ENCODE data around the gene ABL1. TPM values are rescaled to one million over a fixed set of nuclear protein-coding genes. Genes with fewer than 3 reads are reported as not detected.
A peak's percentile ranks its signal among the peaks of the same experiment; 100 is the strongest.
"Not testable (repeated sequence)": the region's sequence is repeated elsewhere in the genome, so short reads cannot be mapped to it uniquely, and the experiment has no call there.

The ABL1 gene
- total and polyA plus RNA-seq, 3 experiments from 2014 or later: 16.3 to 39.3 (median 38.8) TPM

DNA sequence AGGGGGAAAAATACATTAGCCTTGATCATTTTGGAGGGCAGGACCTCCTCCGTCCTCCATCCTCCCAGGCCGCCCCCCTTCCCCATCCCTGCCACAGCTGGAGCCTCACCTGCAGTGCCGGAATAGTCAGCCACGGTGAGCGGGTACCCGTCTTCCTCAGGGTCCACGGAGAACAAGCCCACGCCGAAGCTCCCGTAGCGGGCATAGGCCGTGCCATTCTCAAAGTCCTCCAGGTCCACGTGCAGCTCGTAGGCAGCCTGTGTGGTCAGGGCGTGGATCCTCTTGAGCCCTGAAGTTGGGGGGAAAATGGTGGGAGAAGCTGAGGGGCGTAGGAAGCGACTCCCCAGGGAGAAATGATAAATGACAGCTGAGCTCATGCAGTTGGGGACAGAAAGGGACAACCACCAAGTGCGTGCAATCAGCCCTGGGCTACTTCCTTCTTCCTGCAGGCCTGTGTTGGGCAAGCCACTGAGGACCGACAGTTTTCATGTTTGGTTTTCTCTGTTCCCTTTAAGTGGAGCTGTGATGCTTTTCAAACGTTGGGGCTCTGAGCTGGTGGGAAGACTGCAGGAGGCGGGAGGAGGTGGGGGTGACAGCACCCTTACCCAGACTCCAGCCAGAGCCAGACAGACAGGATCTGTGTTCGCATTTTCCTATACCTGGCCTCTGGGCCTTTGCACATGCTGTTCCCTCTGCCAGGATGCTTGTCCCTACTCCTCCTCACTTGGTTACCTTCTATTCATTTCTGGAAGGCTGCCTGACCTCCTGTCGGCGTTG lies 70.3 kb downstream of the ABL1 start:
- peaks cover 1 to 5% of the 10 kb centered on the region in 2 donors for H3K27me3 Mint-ChIP-seq
- DNase-seq: no peak
- H3K36me3 ChIP-seq (ENCODE audit: insufficient read depth, low read length): no peaks in the 10 kb centered on the region
- H3K9me3 ChIP-seq (ENCODE audit: low read length): no peaks in the 10 kb centered on the region
- no peak overlapping the region for H3K4me3 ChIP-seq (ENCODE audit: low read length)
- no peaks in the 10 kb centered on the region for H3K4me1 ChIP-seq (ENCODE audit: insufficient read depth, low read length)
- no peak overlapping the region for H3K27ac Mint-ChIP-seq
- ChIA-PET POLR2A (no interaction called here), CTCF (no interaction called here)
- peaks cover 58% of the 10 kb centered on the region for H3K27me3 ChIP-seq (ENCODE audit: insufficient read depth, low read length, poor library complexity, severe bottlenecking)
- H3K4me1 Mint-ChIP-seq: no peaks in the 10 kb centered on the region
- H3K4me3 Mint-ChIP-seq: no peak overlapping the region
- H3K27ac ChIP-seq (ENCODE audit: low read depth, low read length): no peak overlapping the region
- H3K36me3 Mint-ChIP-seq: no peaks in the 10 kb centered on the region
- H3K9me3 Mint-ChIP-seq: no peaks in the 10 kb centered on the region

DNA sequence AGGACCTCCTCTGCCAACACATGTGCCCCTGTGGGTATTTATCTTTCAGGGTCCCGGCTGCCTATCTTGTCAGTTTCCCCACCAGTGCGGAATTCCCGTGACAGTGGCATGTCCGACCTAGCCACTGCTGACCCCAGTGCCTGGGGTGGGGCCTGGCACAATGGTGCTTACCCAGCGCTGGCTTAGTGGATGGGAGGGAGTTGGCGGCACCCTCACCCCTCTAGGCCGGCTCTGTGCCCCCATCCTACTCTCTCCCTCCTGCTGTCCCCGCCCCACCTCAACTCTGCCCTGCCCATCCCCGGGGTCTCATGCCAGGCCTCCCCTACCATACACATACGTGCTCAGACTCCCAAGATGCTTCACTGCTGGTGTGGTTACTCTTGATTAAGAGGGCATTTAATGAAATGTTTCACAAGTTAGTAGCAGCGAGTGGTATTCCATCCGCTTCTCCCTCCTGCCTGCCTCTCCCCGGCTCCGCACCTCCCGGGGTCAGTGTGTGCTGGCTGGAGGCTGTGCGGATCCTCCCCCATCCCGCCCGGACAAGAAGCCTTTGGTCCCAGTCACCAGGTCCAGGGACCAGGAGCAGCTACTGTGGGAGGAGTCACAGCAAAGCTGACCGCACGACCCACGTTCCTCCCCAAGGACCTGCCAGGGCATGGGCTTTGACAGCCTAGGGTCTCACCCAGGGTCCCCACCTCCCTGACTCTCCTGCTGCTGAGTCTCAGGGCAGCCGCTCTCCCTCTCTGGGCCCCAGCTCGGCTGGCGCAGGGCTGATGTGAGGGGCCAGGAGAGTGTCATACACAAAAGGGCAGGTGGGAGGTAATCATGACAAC lies 71.1 kb downstream of the ABL1 start:
- H3K27me3 Mint-ChIP-seq: peaks cover 1 to 8% of the 10 kb centered on the region in 2 donors
- ChIA-PET CTCF (no interaction called here), POLR2A (no interaction called here)
- Histone ChIP-seq H3K27ac (ENCODE audit: low read depth, low read length) (no peak overlapping the region), H3K36me3 (ENCODE audit: insufficient read depth, low read length) (no peaks in the 10 kb centered on the region), H3K4me3 (ENCODE audit: low read length) (no peak overlapping the region), H3K9me3 (ENCODE audit: low read length) (no peaks in the 10 kb centered on the region), H3K4me1 (ENCODE audit: insufficient read depth, low read length) (no peaks in the 10 kb centered on the region), H3K27me3 (ENCODE audit: insufficient read depth, low read length, poor library complexity, severe bottlenecking) (peaks cover 50% of the 10 kb centered on the region)
- H3K36me3 Mint-ChIP-seq: no peaks in the 10 kb centered on the region
- H3K9me3 Mint-ChIP-seq: no peaks in the 10 kb centered on the region
- no peak overlapping the region for H3K27ac Mint-ChIP-seq
- DNase-seq: no peak
- peaks cover 0 to 3% (median 2%) of the 10 kb centered on the region in 3 donors for H3K4me1 Mint-ChIP-seq
- H3K4me3 Mint-ChIP-seq: no peak overlapping the region

GRCh38 chr9:130906735-130907416 lies 71.8 kb downstream of the ABL1 start:
- Mint-ChIP-seq H3K27ac (no peak overlapping the region), H3K27me3 (peaks cover 1 to 8% of the 10 kb centered on the region in 2 donors), H3K36me3 (no peaks in the 10 kb centered on the region), H3K9me3 (no peaks in the 10 kb centered on the region), H3K4me1 (peaks cover 0 to 3% (median 2%) of the 10 kb centered on the region in 3 donors), H3K4me3 (no peak overlapping the region)
- H3K4me1 ChIP-seq (ENCODE audit: insufficient read depth, low read length): no peaks in the 10 kb centered on the region
- no peak for DNase-seq
- no peaks in the 10 kb centered on the region for H3K9me3 ChIP-seq (ENCODE audit: low read length)
- ChIA-PET POLR2A (no interaction called here), CTCF (no interaction called here)
- no peak overlapping the region for H3K27ac ChIP-seq (ENCODE audit: low read depth, low read length)
- no peaks in the 10 kb centered on the region for H3K36me3 ChIP-seq (ENCODE audit: insufficient read depth, low read length)
- no peak overlapping the region for H3K4me3 ChIP-seq (ENCODE audit: low read length)
- peaks cover 54% of the 10 kb centered on the region for H3K27me3 ChIP-seq (ENCODE audit: insufficient read depth, low read length, poor library complexity, severe bottlenecking)

DNA sequence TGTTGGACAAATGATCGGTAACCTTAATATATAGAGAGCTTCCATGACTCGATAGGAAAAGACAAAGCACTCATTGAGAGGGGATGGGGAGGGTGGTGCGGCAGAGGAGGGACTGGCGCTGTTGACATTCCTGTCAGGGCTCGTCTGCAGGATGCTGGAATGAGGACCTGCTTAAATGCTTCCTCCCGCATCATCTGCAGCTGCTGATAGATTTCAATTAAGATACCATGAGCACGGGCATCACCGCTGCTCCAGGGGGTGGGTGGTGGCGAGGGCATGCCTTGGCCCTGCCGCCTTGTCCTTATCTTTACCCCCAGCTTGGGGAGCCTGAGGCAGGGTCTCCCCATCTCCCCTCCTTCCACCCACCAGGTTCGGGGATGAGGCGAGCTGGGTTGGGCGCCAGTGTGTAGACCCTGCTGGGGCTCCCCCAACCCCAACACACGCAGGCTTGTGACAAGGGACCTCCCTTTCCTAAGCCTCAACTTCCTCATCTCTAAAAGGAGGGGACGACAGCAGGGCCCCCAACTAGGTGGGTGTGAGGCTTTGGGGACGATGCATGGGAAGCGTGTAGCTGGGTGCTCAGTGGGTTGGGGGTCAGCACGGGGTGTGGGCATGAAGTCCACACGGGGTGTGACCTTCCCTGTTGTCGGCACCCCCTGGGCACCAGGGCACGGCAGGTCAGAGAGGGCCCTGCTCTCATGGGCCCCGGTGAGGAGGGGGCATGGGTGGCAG lies 73.3 kb downstream of the ABL1 start:
- H3K27me3 Mint-ChIP-seq: peaks cover 1 to 8% of the 10 kb centered on the region in 2 donors
- Histone ChIP-seq H3K27me3 (ENCODE audit: insufficient read depth, low read length, poor library complexity, severe bottlenecking) (peaks cover 59% of the 10 kb centered on the region), H3K36me3 (ENCODE audit: insufficient read depth, low read length) (no peaks in the 10 kb centered on the region), H3K4me3 (ENCODE audit: low read length) (no peak overlapping the region), H3K9me3 (ENCODE audit: low read length) (no peaks in the 10 kb centered on the region), H3K4me1 (ENCODE audit: insufficient read depth, low read length) (no peaks in the 10 kb centered on the region), H3K27ac (ENCODE audit: low read depth, low read length) (no peak overlapping the region)
- POLR2A ChIA-PET: no interaction called here
- H3K4me1 Mint-ChIP-seq: peaks cover 0 to 3% (median 2%) of the 10 kb centered on the region in 3 donors
- no peak for DNase-seq
- no peaks in the 10 kb centered on the region for H3K9me3 Mint-ChIP-seq
- peak overlapping the region in 1 of 8 donors; percentile 8 for H3K27ac Mint-ChIP-seq
- CTCF ChIA-PET: no interaction called here
- no peaks in the 10 kb centered on the region for H3K36me3 Mint-ChIP-seq
- H3K4me3 Mint-ChIP-seq: no peak overlapping the region

DNA sequence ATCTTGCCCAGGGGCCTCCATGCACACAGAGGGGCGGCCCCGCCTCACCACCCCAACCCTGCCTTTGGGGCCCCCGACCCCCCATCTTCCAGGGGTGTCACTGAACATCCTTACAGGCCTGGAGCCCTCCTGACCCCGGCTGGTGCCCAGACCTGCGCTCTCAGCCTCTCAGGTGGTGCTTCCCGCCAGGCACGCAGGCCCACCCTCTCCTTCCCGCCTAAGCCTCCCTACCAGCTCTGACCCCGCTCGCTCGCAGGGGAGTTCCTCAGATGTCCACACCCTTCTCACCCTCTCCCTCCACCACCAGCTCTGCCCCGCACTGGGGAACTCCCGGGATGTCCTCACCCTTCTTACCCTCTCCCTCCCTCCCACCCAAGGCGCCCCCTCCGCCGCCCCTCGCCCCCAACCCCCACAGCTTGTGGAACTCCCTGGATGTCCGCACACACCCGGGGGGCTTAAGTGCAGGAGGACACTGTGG lies 73.9 kb downstream of the ABL1 start:
- Mint-ChIP-seq H3K9me3 (no peaks in the 10 kb centered on the region), H3K27me3 (peaks cover 1 to 8% of the 10 kb centered on the region in 2 donors), H3K27ac (no peak overlapping the region), H3K4me3 (no peak overlapping the region), H3K36me3 (no peaks in the 10 kb centered on the region), H3K4me1 (peaks cover 0 to 3% (median 2%) of the 10 kb centered on the region in 3 donors)
- no peak for DNase-seq
- H3K9me3 ChIP-seq (ENCODE audit: low read length): no peaks in the 10 kb centered on the region
- CTCF ChIA-PET: no interaction called here
- no peak overlapping the region for H3K4me3 ChIP-seq (ENCODE audit: low read length)
- H3K27me3 ChIP-seq (ENCODE audit: insufficient read depth, low read length, poor library complexity, severe bottlenecking): peaks cover 64% of the 10 kb centered on the region
- H3K4me1 ChIP-seq (ENCODE audit: insufficient read depth, low read length): no peaks in the 10 kb centered on the region
- POLR2A ChIA-PET: no interaction called here
- no peak overlapping the region for H3K27ac ChIP-seq (ENCODE audit: low read depth, low read length)
- H3K36me3 ChIP-seq (ENCODE audit: insufficient read depth, low read length): no peaks in the 10 kb centered on the region

DNA sequence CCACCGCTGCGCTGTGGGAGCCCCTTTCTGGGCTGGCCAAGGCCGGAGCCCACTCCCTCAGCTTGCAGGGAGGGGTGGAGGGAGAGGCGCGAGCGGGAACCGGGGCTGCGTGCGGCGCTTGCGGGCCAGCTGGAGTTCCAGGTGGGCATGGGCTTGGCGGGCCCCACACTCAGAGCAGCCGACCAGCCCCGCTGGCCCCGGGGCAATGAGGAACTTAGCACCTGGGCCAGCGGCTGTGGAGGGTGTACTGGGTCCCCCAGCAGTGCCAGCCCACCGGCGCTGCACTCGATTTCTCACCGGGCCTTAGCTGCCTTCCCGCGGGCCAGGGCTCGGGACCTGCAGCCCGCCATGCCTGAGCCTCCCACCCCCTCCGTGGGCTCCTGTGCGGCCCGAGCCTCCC lies 75.0 kb downstream of the ABL1 start:
- H3K9me3 ChIP-seq (ENCODE audit: low read length); H3K4me3 Mint-ChIP-seq; H3K4me3 ChIP-seq (ENCODE audit: low read length); H3K27me3 Mint-ChIP-seq; H3K27ac Mint-ChIP-seq; H3K36me3 Mint-ChIP-seq; H3K4me1 Mint-ChIP-seq; POLR2A ChIA-PET; DNase-seq; H3K9me3 Mint-ChIP-seq; H3K36me3 ChIP-seq (ENCODE audit: insufficient read depth, low read length); H3K4me1 ChIP-seq (ENCODE audit: insufficient read depth, low read length); H3K27ac ChIP-seq (ENCODE audit: low read depth, low read length); CTCF ChIA-PET: not testable (repeated sequence)
- H3K27me3 ChIP-seq (ENCODE audit: insufficient read depth, low read length, poor library complexity, severe bottlenecking): peaks cover 64% of the 10 kb centered on the region

GRCh38 chr9:130910670-130911069 lies 75.6 kb downstream of the ABL1 start:
- H3K27ac Mint-ChIP-seq; DNase-seq; H3K36me3 Mint-ChIP-seq; H3K9me3 ChIP-seq (ENCODE audit: low read length); H3K4me1 ChIP-seq (ENCODE audit: insufficient read depth, low read length); H3K9me3 Mint-ChIP-seq; H3K27me3 Mint-ChIP-seq; CTCF ChIA-PET; H3K36me3 ChIP-seq (ENCODE audit: insufficient read depth, low read length); H3K4me3 Mint-ChIP-seq; H3K27ac ChIP-seq (ENCODE audit: low read depth, low read length); POLR2A ChIA-PET; H3K4me1 Mint-ChIP-seq; H3K4me3 ChIP-seq (ENCODE audit: low read length): not testable (repeated sequence)
- peaks cover 63% of the 10 kb centered on the region for H3K27me3 ChIP-seq (ENCODE audit: insufficient read depth, low read length, poor library complexity, severe bottlenecking)
